ENCODE results near the gene RFX5.
"Not testable (repeated sequence)": the region's sequence is repeated elsewhere in the genome, so short reads cannot be mapped to it uniquely, and the experiment has no call there.

The RFX5 gene

DNA sequence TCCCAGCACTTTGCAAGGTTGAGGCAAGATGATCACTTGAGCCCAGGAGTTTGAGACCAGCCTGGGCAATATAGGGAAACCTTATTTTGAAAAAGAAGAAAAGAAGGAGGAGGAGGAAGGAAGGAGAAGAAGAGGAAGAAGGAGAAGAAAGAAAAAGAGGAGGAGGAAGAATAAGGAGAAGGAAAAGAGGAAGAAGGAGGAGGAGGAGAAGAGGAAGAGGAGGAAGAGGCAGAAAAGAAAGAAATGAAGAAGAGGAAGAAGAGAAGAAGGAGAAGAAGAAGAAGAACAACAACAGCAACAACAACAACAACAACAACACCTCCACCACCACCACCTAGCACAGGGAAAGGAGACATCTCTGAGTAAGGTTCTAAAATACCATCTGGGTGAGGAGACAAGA lies 14.8 kb upstream of the RFX5 start:
- no peak for FAIRE-seq

DNA sequence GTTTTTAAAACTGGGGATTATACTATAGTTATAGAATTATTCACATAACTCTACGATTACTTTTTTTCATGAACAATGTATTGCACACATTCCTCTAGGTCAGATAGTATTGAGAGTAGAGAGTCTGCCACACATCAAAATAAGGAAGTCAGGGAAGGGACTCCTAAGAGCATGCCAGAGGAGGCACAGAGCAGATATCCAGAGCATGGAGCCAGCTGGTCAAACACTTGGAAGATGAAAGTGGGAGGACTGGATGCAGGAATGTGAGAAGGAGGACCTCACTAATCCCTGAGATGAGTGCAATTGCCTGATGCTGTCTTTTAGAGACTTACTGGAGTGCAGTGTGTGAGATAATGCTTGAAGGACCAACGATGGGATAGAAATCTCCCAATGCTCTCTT lies 9.6 kb upstream of the RFX5 start:
- FAIRE-seq = no peak

DNA sequence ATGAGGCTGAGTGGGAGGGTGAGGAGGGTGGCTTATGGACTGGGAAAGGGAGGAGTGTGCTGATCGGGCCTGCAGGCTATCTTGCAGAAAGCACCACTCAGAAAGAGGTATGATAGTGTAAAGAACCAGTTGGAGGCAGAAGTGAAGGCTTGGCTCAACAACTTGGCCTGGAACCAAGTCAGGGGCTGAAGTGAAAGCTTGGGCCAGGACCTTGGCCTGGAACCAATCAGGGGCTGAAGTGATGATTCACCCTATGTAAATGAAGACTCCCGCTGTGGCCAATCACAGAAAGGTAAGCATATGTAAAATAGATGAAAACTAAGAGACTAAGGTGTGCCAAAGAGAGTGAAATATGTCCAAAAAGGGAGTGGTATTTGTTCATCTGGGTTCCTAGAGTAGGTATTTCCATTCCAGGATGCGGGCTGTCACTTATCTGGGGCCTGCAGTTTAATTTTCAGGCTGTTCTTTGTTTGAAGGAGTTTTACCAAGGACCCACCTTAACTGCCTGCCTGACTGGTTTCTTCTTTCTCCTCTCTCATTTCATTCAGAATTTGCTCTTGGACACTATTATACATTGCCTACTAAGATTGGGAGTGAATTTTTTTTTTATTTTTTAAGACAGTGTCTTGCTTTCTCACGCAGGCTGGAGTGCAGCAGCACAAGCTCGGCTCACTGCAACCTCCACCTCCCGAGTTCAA lies 5.1 kb upstream of the RFX5 start:
- FAIRE-seq = no peak

DNA sequence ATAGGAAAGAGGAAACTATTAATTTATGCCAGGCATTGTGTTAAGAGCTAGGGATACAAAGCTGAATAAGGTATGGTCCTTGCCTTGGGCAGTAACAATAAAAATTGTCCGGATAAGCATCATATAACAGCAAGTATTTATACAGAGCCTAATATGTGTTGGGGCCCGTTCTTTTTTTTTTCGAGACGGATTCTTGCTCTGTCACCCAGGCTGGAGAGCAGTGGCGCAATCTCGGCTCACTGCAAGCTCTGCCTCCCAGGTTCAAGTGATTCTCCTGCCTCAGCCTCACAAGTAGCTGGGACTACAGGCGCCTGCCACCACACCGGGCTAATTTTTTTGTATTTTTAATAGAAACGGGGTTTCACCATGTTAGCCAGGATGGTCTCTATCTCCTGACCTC lies 3.3 kb upstream of the RFX5 start:
- not testable (repeated sequence) for FAIRE-seq

DNA sequence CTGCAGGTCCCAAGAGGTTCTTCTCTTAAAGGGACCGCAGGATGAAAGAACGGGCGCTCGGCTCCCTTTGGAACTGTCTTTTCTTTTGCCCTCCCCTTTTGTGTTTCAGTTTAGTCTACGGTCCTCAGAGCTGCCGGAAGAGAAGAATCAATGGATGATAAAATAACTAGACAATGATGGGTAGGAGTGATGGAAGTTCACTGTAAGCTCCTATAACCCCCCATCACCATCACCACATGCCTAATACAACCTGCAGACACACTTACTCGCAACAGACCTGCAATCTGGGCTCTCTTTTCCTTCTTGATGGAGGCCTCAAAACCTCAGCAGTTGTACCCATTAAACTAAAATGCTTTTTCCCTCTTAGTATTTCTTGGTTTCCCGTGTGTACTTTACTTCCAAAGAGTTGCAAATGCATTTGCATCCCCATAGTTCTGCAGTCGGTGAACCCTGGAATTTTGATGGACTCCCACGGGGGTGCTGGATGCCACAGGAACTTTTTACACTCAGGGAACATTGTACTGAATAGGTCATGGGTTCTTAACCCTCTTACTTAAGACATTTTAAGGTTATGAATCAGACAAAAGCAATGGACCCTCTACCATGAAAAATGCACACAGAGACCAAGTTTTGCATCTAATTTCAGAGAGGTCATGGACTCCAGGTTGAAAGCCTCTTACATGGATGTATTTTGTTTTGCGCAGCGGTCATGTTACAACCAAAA lies 633 bp upstream of the RFX5 start:
- no peak for FAIRE-seq

GRCh38 chr1:151346082-151346768 lies 827 bp downstream of the RFX5 start:
- no peak for FAIRE-seq

- no peak for FAIRE-seq
Measured at GRCh38 chr1:151344291-151344690, 2.8 kb downstream of the RFX5 start.

DNA sequence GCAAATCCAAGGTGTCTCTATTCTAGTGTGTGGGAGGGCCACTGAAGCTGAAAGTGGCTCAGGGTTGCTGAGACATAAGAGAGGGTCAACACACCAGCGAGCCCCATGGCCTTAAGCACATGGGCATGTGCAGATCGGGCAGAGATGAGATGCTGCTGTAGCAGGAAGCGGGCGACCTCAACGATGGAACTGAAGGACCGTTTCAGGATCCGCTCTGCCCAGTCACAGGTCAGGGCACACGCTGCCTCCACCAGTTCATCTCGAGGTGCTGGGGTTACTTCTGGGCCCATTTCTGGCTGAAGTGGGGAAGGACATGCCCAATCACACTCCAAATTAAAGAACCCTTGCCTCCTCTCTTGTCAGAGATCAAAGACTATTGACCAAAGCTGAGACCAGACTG lies 3.5 kb downstream of the RFX5 start:
- no peak for FAIRE-seq

DNA sequence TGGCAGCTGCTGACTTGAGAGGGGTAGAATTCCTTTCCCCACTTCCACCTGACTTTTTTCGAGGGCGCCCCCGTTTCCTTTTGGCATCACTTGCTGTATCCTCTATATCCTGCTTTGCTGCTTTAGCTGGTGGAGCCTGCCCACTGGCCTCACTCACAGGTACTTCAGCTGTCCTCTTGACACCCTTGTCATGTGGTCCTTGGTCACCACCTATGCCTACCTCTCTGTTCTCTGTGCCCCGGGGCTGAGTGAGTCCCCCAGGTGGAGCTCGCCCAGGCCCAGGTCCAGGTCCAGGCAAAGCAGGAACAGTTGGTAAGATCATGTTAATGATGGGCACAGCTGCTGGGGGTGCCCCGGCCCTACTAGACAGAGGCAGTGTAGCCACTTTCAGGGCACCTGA lies 4.5 kb downstream of the RFX5 start:
- no peak for FAIRE-seq

DNA sequence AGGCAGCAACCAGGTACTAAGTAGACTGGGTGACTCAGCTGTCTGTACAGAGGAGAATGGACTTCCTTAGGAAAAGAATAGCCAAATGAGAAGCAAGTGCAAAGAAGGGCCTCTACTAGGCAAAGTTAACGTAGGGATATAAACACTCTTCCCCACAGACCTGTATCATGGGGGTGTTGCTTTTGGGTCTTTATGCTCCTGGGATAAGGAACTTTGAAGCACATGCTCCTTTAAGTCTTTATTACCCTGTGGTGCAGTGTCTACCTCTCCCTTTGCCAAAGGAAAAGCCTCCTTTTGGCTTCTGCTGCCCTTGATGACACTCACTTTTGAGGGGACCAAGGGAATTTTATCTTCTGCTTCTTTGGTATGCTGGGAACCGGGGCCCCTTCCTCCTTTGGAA lies 5.0 kb downstream of the RFX5 start:
- FAIRE-seq = no peak

- peak; percentile 87 for FAIRE-seq
Measured at GRCh38 chr1:151340870-151341754, 5.9 kb downstream of the RFX5 start.

GRCh38 chr1:151336556-151336955 lies 10.5 kb downstream of the RFX5 start:
- FAIRE-seq = no peak

GRCh38 chr1:151334822-151335221 lies 12.2 kb downstream of the RFX5 start:
- FAIRE-seq = no peak

- FAIRE-seq = no peak
Measured at GRCh38 chr1:151327903-151328674, 19.0 kb downstream of the RFX5 start.

- FAIRE-seq = peak; percentile 96
Measured at GRCh38 chr1:151327223-151327902, 19.7 kb downstream of the RFX5 start, which contains the start of gene PI4KB. PI4KB (minus strand) TSS chr1:151327416; CDS start chr1:151316481, 10,935 bp downstream.

DNA sequence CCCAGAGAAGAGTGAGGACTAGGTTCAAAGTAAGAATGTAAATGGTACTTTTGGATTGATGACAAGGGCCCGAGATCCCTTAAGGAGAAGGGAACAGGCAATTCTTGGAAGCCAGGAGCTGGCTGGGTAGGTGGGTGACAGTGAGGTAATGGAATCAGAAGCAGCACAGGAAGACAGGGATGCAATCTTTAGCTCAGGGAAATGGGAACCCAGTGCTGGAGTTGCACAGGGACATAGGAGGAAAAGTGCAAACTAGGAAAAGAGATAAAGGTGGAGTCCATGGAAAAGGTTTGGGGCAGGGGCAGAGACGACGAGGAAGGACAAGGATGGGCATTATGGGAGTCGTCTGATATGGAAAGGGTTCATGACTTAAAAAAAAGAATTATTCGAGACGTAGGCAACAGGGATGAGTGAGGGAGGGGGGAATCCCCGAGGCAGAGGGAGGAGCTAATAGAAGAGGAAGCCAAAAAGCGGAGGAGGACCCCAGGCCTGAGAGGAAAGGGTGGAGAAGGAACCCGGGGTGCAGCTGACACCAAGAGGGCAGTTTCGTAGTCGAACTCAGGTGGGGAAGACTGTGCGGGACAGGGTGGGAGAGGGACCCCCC lies 20.3 kb downstream of the RFX5 start:
- FAIRE-seq = no peak

DNA sequence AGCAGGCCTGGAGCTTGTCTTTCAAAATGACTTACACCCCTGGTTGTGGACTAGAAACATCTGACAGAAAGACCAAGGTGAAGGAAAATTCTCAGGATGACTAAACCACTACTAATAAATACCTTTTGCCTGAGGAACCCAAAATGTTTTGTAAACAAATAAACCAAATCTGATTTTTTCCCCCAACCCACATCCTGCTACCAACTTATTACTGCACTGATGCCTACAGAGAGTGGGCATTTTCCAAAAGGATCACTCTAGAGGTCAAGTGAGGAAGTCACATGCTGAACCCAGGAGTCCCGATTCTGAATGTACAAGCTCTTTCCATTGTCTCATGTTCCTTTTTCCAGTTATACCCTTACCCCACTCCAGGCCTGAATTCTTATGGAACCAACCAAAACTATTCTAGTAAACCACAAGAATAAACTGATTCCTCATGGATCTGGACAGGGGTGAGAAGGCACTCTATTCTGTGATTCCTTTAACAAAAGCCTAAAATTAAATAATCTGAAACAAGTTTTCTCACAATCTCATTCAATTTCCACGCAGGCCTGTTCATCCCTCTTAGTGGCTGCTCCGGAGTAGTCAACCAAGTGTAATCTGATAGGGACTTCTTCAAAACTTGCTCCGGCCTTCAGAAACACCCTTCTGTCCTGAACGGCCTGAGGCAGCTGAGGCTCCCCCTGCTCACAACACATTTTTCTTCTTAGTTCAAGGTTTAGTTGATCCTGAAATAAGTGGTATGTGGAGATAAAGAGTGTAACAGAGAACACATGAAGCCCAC lies 21.2 kb downstream of the RFX5 start:
- FAIRE-seq = no peak

DNA sequence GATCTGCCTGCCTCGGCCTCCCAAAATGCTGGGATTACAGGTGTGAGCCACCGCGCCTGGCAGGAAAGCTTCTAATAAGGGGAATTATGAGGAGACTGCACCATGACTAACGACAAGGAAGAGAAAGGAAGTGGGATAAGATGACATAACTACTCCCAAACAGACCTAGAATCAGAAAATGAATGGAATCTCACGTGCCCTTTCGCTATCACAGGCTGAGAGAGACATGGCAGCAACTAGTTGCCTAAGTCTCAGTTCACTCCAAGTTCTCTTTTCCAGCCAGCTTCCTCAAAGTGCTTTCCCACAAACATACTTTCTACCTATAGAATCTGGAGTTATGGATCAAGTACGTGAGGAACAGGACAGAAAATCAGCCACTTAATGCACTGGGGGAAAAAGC lies 21.8 kb downstream of the RFX5 start:
- FAIRE-seq = no peak

- FAIRE-seq = no peak
Measured at GRCh38 chr1:151324390-151324930, 22.6 kb downstream of the RFX5 start.

- no peak for FAIRE-seq
Measured at GRCh38 chr1:151318975-151319374, 28.1 kb downstream of the RFX5 start.
